Measurements from ENCODE around the gene UBXN1. TPM values are rescaled to one million over a fixed set of nuclear protein-coding genes. Genes with fewer than 3 reads are reported as not detected.

The UBXN1 gene
- total RNA-seq, 2 donors from 2014 or later, result 136 to 179 TPM

- DNase-seq (ENCODE audit: low spot score), result no peak
- WGBS, result 33% methylated on average over 50 of the region's 74 CpGs
- Histone ChIP-seq H3K36me3 (peaks cover 4 to 11% of the 10 kb centered on the region in 2 donors), H3K4me1 (replicated peaks) (no peaks in the 10 kb centered on the region), H3K4me3 (peak overlapping the region in 1 of 2 donors; percentile 6), H3K27me3 (replicated peaks; ENCODE audit: insufficient read depth) (no peaks in the 10 kb centered on the region), H3K27ac (no peak overlapping the region), H3K9me3 (no peaks in the 10 kb centered on the region)
- TF ChIP-seq POLR2A (IDR thresholded peaks at IDR 0.05) (no peak), POLR2AphosphoS5 (IDR thresholded peaks at IDR 0.05) (no peak), CTCF (IDR thresholded peaks at IDR 0.05) (no peak)
- intact Hi-C loops (cut with DNase I), result no loop called here
Measured at GRCh38 chr11:62687508-62688396, 8.9 kb upstream of the UBXN1 start.

GRCh38 chr11:62682518-62682917 lies 3.6 kb upstream of the UBXN1 start:
- intact Hi-C loops (cut with DNase I), result no loop called here

GRCh38 chr11:62680825-62681240 lies 2.0 kb upstream of the UBXN1 start:
- Histone ChIP-seq H3K36me3 (no peaks in the 10 kb centered on the region), H3K27ac (peak overlapping the region in 1 of 2 donors; percentile 15), H3K27me3 (replicated peaks; ENCODE audit: insufficient read depth) (no peaks in the 10 kb centered on the region), H3K9me3 (no peaks in the 10 kb centered on the region), H3K4me3 (no peak overlapping the region), H3K4me1 (replicated peaks) (peaks cover 8% of the 10 kb centered on the region)
- DNase-seq (ENCODE audit: low spot score), result peak; percentile 48
- TF ChIP-seq POLR2AphosphoS5 (IDR thresholded peaks at IDR 0.05), result peak; percentile 27
- peak in 3 of 4 experiments; percentile 39 to 58 (median 45) for TF ChIP-seq CTCF (IDR thresholded peaks at IDR 0.05)
- no peak for TF ChIP-seq POLR2A (IDR thresholded peaks at IDR 0.05)
- intact Hi-C loops (cut with DNase I), result no loop called here
- 54% methylated on average over 4 of the region's 4 CpGs for WGBS

More at GRCh38 chr11:62682518-62682917, 3.6 kb upstream of the UBXN1 start:
- no peak overlapping the region for H3K4me3 ChIP-seq
- TF ChIP-seq POLR2AphosphoS5 (IDR thresholded peaks at IDR 0.05) (peak; percentile 17), CTCF (IDR thresholded peaks at IDR 0.05) (no peak), POLR2A (IDR thresholded peaks at IDR 0.05) (no peak)
- no peak for DNase-seq (ENCODE audit: low spot score)
- no peak overlapping the region for H3K27ac ChIP-seq
- 70% methylated on average over 7 of the region's 7 CpGs for WGBS
- no peaks in the 10 kb centered on the region for H3K36me3 ChIP-seq
- H3K4me1 ChIP-seq (replicated peaks), result peaks cover 6% of the 10 kb centered on the region
- no peaks in the 10 kb centered on the region for H3K27me3 ChIP-seq (replicated peaks; ENCODE audit: insufficient read depth)
- H3K9me3 ChIP-seq, result no peaks in the 10 kb centered on the region

GRCh38 chr11:62678433-62678769 lies 472 bp downstream of the UBXN1 start:
- peaks cover 8% of the 10 kb centered on the region for H3K4me1 ChIP-seq (replicated peaks)
- 5% methylated on average over 9 of the region's 16 CpGs for WGBS
- H3K9me3 ChIP-seq, result no peaks in the 10 kb centered on the region
- intact Hi-C loops (cut with DNase I), result no loop called here
- H3K27ac ChIP-seq, result peak overlapping the region; percentile 79 to 82
- H3K27me3 ChIP-seq (replicated peaks; ENCODE audit: insufficient read depth), result no peaks in the 10 kb centered on the region
- no peak for DNase-seq (ENCODE audit: low spot score)
- H3K4me3 ChIP-seq, result peak overlapping the region; percentile 86 to 90
- no peak for TF ChIP-seq POLR2AphosphoS5 (IDR thresholded peaks at IDR 0.05)
- TF ChIP-seq POLR2A (IDR thresholded peaks at IDR 0.05), result no peak
- TF ChIP-seq CTCF (IDR thresholded peaks at IDR 0.05), result no peak
- no peaks in the 10 kb centered on the region for H3K36me3 ChIP-seq

DNA sequence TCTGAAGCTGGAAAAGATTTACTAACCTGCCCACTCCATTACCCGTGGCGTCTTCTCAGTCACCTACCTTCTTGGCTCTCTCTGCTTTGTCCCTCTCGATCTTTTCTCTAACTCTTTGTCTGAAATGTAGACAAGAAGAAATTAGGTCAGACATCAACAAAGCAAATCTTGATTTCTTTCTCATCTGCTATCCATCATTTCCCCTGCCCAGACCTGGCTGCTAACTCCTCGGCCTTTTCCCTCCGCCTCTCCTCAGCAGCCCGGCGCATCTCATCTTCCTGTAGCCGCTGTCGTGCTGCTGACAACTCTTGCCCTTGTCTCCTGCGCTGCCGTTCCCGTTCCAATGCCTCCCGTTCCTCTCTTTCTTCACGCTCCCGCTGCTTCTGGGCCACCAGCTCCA lies 1.2 kb downstream of the UBXN1 start:
- WGBS, result 81% methylated on average over 15 of the region's 15 CpGs
- H3K27me3 ChIP-seq (replicated peaks; ENCODE audit: insufficient read depth), result no peaks in the 10 kb centered on the region
- H3K4me1 ChIP-seq (replicated peaks), result peaks cover 14% of the 10 kb centered on the region
- no peak overlapping the region for H3K27ac ChIP-seq
- H3K36me3 ChIP-seq, result no peaks in the 10 kb centered on the region
- H3K4me3 ChIP-seq, result peak overlapping the region in 1 of 2 donors; percentile 86
- intact Hi-C loops (cut with DNase I), result no loop called here
- no peak for DNase-seq (ENCODE audit: low spot score)
- no peaks in the 10 kb centered on the region for H3K9me3 ChIP-seq
- no peak for TF ChIP-seq CTCF (IDR thresholded peaks at IDR 0.05)
- no peak for TF ChIP-seq POLR2AphosphoS5 (IDR thresholded peaks at IDR 0.05)
- TF ChIP-seq POLR2A (IDR thresholded peaks at IDR 0.05), result no peak
